IMR-90 (cell line): ENCODE data around the gene PPDPF. TPM values are rescaled to one million over a fixed set of nuclear protein-coding genes. Genes with fewer than 3 reads are reported as not detected.

Source experiments
- ATAC-seq: fragments of 200-7000 bp; cut with Tn5 transposase; 2 replicates; pipeline ENCODE4 v1.9.1; 2020; ENCODE audit warnings: low read depth, mild to moderate bottlenecking, moderate library complexity
- BruUV-seq: library from RNA; stranded (reverse); fragments of 400-500 nt; replicated peaks from 2 replicates; lab custom pipeline; 2021; lab: Mats Ljungman, UMichigan
- CTCF ChIA-PET: fragments of 300-600 bp; formaldehyde crosslinking; extraction: SDS; loops from one replicate; lab custom pipeline; 2021; ENCODE audit warnings: antibody characterized with exemption; lab: Yijun Ruan, JAX
- POLR2A ChIA-PET: fragments of 300-600 bp; sonication (Branson Sonifier 250); formaldehyde crosslinking; loops from one replicate; lab custom pipeline; 2022; ENCODE audit warnings: antibody characterized with exemption; ENCODE audit not compliant: unreplicated experiment; lab: Charles Lee
- DNase-seq: peaks from one replicate; pipeline ENCODE4 v3.0.0; 2013
- H2AFZ ChIP-seq: replicated peaks from 2 replicates; pipeline ENCODE3; 2013; ENCODE audit warnings: low read length, mild to moderate bottlenecking; ENCODE audit not compliant: poor library complexity
- H2AK5ac ChIP-seq: 2 replicates; pipeline ENCODE4 v1.6.1; 2013; ENCODE audit warnings: low read depth, low read length, inconsistent platforms
- H2AK9ac ChIP-seq: replicated peaks from 2 replicates; pipeline ENCODE3; 2013; ENCODE audit warnings: mild to moderate bottlenecking, low read depth, low read length, moderate library complexity; ENCODE audit not compliant: poor library complexity
- H2BK120ac ChIP-seq: 2 replicates; pipeline ENCODE4 v1.6.1; 2013; ENCODE audit warnings: low read depth, low read length, inconsistent platforms
- H2BK15ac ChIP-seq: 3 replicates; pipeline ENCODE4 v1.6.1; 2013; ENCODE audit warnings: low read depth, low read length, inconsistent platforms
- H2BK20ac ChIP-seq: 2 replicates; pipeline ENCODE4 v1.6.1; 2013; ENCODE audit warnings: low read depth, mild to moderate bottlenecking, inconsistent platforms, low read length, moderate library complexity
- H2BK5ac ChIP-seq: 2 replicates; pipeline ENCODE4 v1.6.1; 2013; ENCODE audit warnings: mild to moderate bottlenecking, low read depth, low read length, inconsistent platforms; ENCODE audit not compliant: poor library complexity, severe bottlenecking
- H3K14ac ChIP-seq: replicated peaks from 2 replicates; pipeline ENCODE4 v1.6.1; 2013; ENCODE audit warnings: low read depth, low read length, inconsistent platforms
- H3K18ac ChIP-seq: 2 replicates; pipeline ENCODE4 v1.6.1; 2013; ENCODE audit warnings: low read depth, low read length, control low read depth
- H3K23ac ChIP-seq: 2 replicates; pipeline ENCODE4 v1.6.1; 2013; ENCODE audit warnings: low read depth, low read length, inconsistent platforms
- H3K27ac ChIP-seq: 2 replicates; pipeline ENCODE4 v1.5.1; 2013; ENCODE audit warnings: mild to moderate bottlenecking, control low read depth, low read length; ENCODE audit not compliant: insufficient read depth
- H3K27me3 ChIP-seq: 2 replicates; pipeline ENCODE4 v1.6.1; 2013; ENCODE audit warnings: low read length; ENCODE audit not compliant: control insufficient read depth, insufficient read depth
- H3K36me3 ChIP-seq: 2 replicates; pipeline ENCODE4 v1.6.1; 2013; ENCODE audit warnings: low read length, mixed read lengths; ENCODE audit not compliant: control insufficient read depth, insufficient read depth
- H3K4ac ChIP-seq: 2 replicates; pipeline ENCODE4 v1.6.1; 2013; ENCODE audit warnings: low read depth, low read length, inconsistent platforms
- H3K4me1 ChIP-seq: 2 replicates; pipeline ENCODE4 v1.6.1; 2013; ENCODE audit warnings: low read length, mixed read lengths; ENCODE audit not compliant: control insufficient read depth, insufficient read depth
- H3K4me2 ChIP-seq: 2 replicates; pipeline ENCODE4 v1.6.1; 2013; ENCODE audit warnings: low read depth, mild to moderate bottlenecking, control low read depth, low read length, moderate library complexity
- H3K4me3 ChIP-seq: 2 replicates; pipeline ENCODE4 v1.5.1; 2013; ENCODE audit warnings: low read depth, mild to moderate bottlenecking, control low read depth, low read length, moderate library complexity; ENCODE audit not compliant: insufficient read depth
- H3K56ac ChIP-seq: 2 replicates; pipeline ENCODE4 v1.6.1; 2013; ENCODE audit warnings: low read length, inconsistent platforms; ENCODE audit not compliant: insufficient read depth; ENCODE audit errors: extremely low read depth
- H3K79me1 ChIP-seq, 2 experiments: 2 replicates each; pipeline ENCODE4 v1.6.1; 2013; ENCODE audit warnings: low read length in 2 of 2, inconsistent platforms in 1 of 2, low read depth in 1 of 2
- H3K9ac ChIP-seq: 2 replicates; pipeline ENCODE4 v1.6.1; 2013; ENCODE audit warnings: low read depth, low read length, control low read depth
- H3K9me1 ChIP-seq: 2 replicates; pipeline ENCODE4 v1.6.1; 2013; ENCODE audit warnings: low read length, inconsistent platforms; ENCODE audit not compliant: insufficient read depth
- H3K9me3 ChIP-seq: 2 replicates; pipeline ENCODE4 v1.6.1; 2013; ENCODE audit warnings: low read length; ENCODE audit not compliant: control insufficient read depth, insufficient read depth
- H4K20me1 ChIP-seq: 2 replicates; pipeline ENCODE4 v1.6.1; 2013; ENCODE audit warnings: low read length, inconsistent platforms; ENCODE audit not compliant: insufficient read depth
- H4K5ac ChIP-seq: 2 replicates; pipeline ENCODE4 v1.6.1; 2013; ENCODE audit warnings: mild to moderate bottlenecking, low read depth, low read length, control low read depth
- H4K8ac ChIP-seq, 2 experiments: 2 replicates each; pipeline ENCODE4 v1.6.1; 2013; ENCODE audit warnings: low read depth in 2 of 2, low read length in 2 of 2, control low read depth in 1 of 2, inconsistent platforms in 1 of 2
- H4K91ac ChIP-seq: 2 replicates; pipeline ENCODE4 v1.6.1; 2013; ENCODE audit warnings: low read depth, low read length, inconsistent platforms; ENCODE audit not compliant: insufficient read depth
- MAFK ChIP-seq: IDR thresholded peaks from 2 replicates; pipeline ENCODE4 v1.6.1; 2012; ENCODE audit warnings: low read depth, low read length, improper control_type of control experiment
- MXI1 ChIP-seq: IDR thresholded peaks from 2 replicates; pipeline ENCODE4 v1.6.1; 2012; ENCODE audit warnings: low read depth, mild to moderate bottlenecking, low read length, moderate library complexity, borderline replicate concordance
- WGBS, 2 experiments: methylation state at CpG; one replicate each; pipeline versions ENCODE4 v1.1.5 to v1.1.7; 2013; ENCODE audit warnings: missing lambda C conversion rate in 2 of 2; ENCODE audit not compliant: insufficient read length in 1 of 2; ENCODE audit errors: extremely low coverage in 2 of 2; 5-methylcytosine and 5-hydroxymethylcytosine counted together
- dilution Hi-C: fragments of 300-500 bp; cut with HindIII; formaldehyde crosslinking; loops from one replicate; pipeline ENCODE4 v1.14.3; 2018; ENCODE audit warnings: low sequenced_read_pairs; ENCODE audit not compliant: unreplicated experiment
- in situ Hi-C: fragments of 300-500 bp; cut with MboI; formaldehyde crosslinking; loops from 3 replicates; pipeline ENCODE4 v1.14.3; 2019; ENCODE audit warnings: low sequenced_read_pairs, inconsistent platforms, mixed read lengths
- intact Hi-C: fragments of 100-400 bp; cut with micrococcal nuclease; formaldehyde crosslinking; loops from 2 replicates; pipeline ENCODE4 v1.10.0; 2022
- polyA plus RNA-seq, 3 experiments: library from polyadenylated mRNA; depleted of rRNA; stranded (reverse); fragments of >200 nt; gene quantifications; 2 replicates each; pipeline ENCODE4 v1.2.3, GENCODE V29; 2012; ENCODE audit warnings: low replicate concordance in 1 of 3
- total RNA-seq: library from RNA; depleted of rRNA; stranded (reverse); fragments of >200 nt; gene quantifications from 2 replicates; pipeline ENCODE4 v1.2.3, GENCODE V29; 2012

The PPDPF gene
- total and polyA plus RNA-seq, 2 of the 4 experiments (the other 2 are of a cell fraction): 12.9 to 171 TPM

DNA sequence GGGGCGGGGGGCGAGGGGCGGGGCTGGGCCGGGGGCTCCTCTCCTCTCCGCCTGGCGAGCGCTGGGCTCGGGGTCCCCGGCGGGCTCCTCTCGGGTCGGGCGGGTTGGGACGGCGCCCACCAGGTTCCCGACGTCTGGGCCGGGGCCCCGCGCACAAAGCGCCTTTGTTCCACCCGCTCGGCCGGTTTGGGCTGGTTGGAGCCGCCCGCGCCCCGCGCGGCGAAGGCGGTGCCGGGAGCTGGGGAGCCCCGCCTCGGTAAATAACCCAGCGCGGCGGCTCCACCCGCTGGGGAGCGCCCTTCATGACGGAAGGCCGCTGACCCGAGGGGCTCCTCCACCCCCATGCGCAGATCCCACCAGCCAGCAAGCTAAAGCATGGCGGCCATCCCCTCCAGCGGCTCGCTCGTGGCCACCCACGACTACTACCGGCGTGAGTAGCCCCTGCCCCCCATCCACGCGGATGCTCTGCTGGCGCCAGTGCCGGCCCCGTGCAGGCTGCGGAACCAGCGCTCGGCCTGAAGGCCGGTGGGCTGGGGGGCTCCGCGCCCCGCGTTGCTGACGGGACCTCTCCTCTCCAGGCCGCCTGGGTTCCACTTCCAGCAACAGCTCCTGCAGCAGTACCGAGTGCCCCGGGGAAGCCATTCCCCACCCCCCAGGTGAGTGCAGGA is 503 bp downstream of the PPDPF start:
- H3K56ac ChIP-seq: no peak overlapping the region
- H4K20me1 ChIP-seq: peaks cover 29% of the 10 kb centered on the region
- H3K79me1 ChIP-seq: peaks cover 19 to 38% of the 10 kb centered on the region in 2 experiments
- peak overlapping the region; percentile 78; the same call in 1 of the 2 replicates for H3K14ac ChIP-seq
- ChIA-PET CTCF (interaction anchor here (1.0 to 1.7 kb wide), 3 partner anchors 16 to 25 kb away, joined by 4 read pairs; partner anchors contain the start of gene PTK6), POLR2A (interaction anchor here (1.1 kb wide), 1 partner anchor 24 kb away, joined by 3 read pairs; no protein-coding TSS in a partner anchor)
- H4K8ac ChIP-seq: peak overlapping the region in 1 of 2 experiments; percentile 37; a peak in 1 of 4 replicates
- H3K18ac ChIP-seq: no peak overlapping the region; the same call in 1 of the 2 replicates
- peak overlapping the region; percentile 78 for H3K23ac ChIP-seq
- H3K27ac ChIP-seq: peak overlapping the region; percentile 90
- H3K4me3 ChIP-seq: peak overlapping the region; percentile 97
- DNase-seq: peak; percentile 53
- H2AFZ ChIP-seq: peak overlapping the region; percentile 89
- H3K4me2 ChIP-seq: peak overlapping the region; percentile 80
- H2BK15ac ChIP-seq: no peak overlapping the region
- peak overlapping the region; percentile 24; the same call in 1 of the 2 replicates for H4K91ac ChIP-seq
- no peak overlapping the region for H2BK120ac ChIP-seq
- no peak overlapping the region for H2BK20ac ChIP-seq
- no peaks in the 10 kb centered on the region for H3K9me3 ChIP-seq
- TF ChIP-seq MAFK (no peak), MXI1 (peak; percentile 80)
- peak; percentile 68 for ATAC-seq
- peak overlapping the region; percentile 89 for H3K9ac ChIP-seq
- no peak overlapping the region for H4K5ac ChIP-seq
- H2AK9ac ChIP-seq: peak overlapping the region; percentile 94
- H3K36me3 ChIP-seq: peaks cover 23% of the 10 kb centered on the region
- peak overlapping the region; percentile 86 for H2AK5ac ChIP-seq
- peaks cover 13% of the 10 kb centered on the region for H3K4me1 ChIP-seq
- peak overlapping the region; percentile 75 for H3K4ac ChIP-seq
- H2BK5ac ChIP-seq: peak overlapping the region; percentile 88
- dilution Hi-C loops: no loop called here
- WGBS, 2 experiments: 1% methylated on average over 29 of the region's 68 CpGs; no CpG with 5 or more reads in 1 of the 2 experiments
- intact Hi-C loops: no loop called here
- no peaks in the 10 kb centered on the region for H3K27me3 ChIP-seq
- in situ Hi-C loops: no loop called here
- TSS peak; percentile 99 for BruUV-seq
- peaks cover 11% of the 10 kb centered on the region; the same call in 1 of the 2 replicates for H3K9me1 ChIP-seq
